ENCODE data around the gene TBC1D9B. TPM values are rescaled to one million over a fixed set of nuclear protein-coding genes. Genes with fewer than 3 reads are reported as not detected.
A peak's percentile ranks its signal among the peaks of the same experiment; 100 is the strongest.

The TBC1D9B gene
- total and polyA plus RNA-seq, 9 of the 15 experiments (the other 6 are each of a cell fraction or from before 2014, with no cell fraction given): 2.9 to 59.1 (median 33.5) TPM

GRCh38 chr5:179907556-179908324, at the start of gene TBC1D9B (continued):
- TF ChIP-seq ARID4B (CRISPR knock-in tag; IDR thresholded peaks at IDR 0.05) (peak; percentile 45; the same call in 1 of the 2 replicates), MGA (IDR thresholded peaks at IDR 0.05) (peak; percentile 34; the same call in 1 of the 2 replicates), ZNF354B (CRISPR knock-in tag; IDR thresholded peaks at IDR 0.05) (no peak), RBM22 (IDR thresholded peaks at IDR 0.05; ENCODE audit: low read depth, low read length, poor library complexity, severe bottlenecking) (no peak), FOXO4 (CRISPR knock-in tag; IDR thresholded peaks at IDR 0.05) (no peak), MAX (CRISPR knock-in tag; IDR thresholded peaks at IDR 0.05) (0 out of 2 replicates have a peak, but pooled peaks have one; percentile 5)

Data from K562 (cell line).